ENCODE measurements around the gene CSF2RB.

CSF2RB gene

GRCh38 chr22:36937319-36938027 lies 24.0 kb downstream of the CSF2RB start:
- DNase-seq = no peak

- no peak for DNase-seq
These were observed 24.6 kb downstream of the CSF2RB start for GRCh38 chr22:36938028-36938425.

GRCh38 chr22:36938886-36939285 lies 25.5 kb downstream of the CSF2RB start:
- DNase-seq = no peak

GRCh38 chr22:36940676-36941075 lies 27.2 kb downstream of the CSF2RB start:
- DNase-seq = peak in 1 of 5 donors; percentile 31

GRCh38 chr22:36942556-36942955 lies 29.1 kb downstream of the CSF2RB start:
- no peak for DNase-seq

- no peak for DNase-seq
These were observed 33.2 kb downstream of the CSF2RB start for GRCh38 chr22:36946421-36947158.

GRCh38 chr22:36948273-36949225 lies 35.1 kb downstream of the CSF2RB start:
- no peak for DNase-seq

GRCh38 chr22:36950797-36951590 lies 37.6 kb downstream of the CSF2RB start:
- no peak for DNase-seq

GRCh38 chr22:36951746-36952145 lies 38.3 kb downstream of the CSF2RB start:
- no peak for DNase-seq

- DNase-seq = no peak
These were observed 40.0 kb downstream of the CSF2RB start for GRCh38 chr22:36953239-36954080.

- no peak for DNase-seq
These were observed 41.0 kb downstream of the CSF2RB start for GRCh38 chr22:36954251-36955014.

- DNase-seq = no peak
These were observed 42.3 kb downstream of the CSF2RB start for GRCh38 chr22:36955691-36956090.

GRCh38 chr22:36958366-36958765 lies 44.9 kb downstream of the CSF2RB start:
- DNase-seq = no peak

- DNase-seq = no peak
These were observed 48.2 kb downstream of the CSF2RB start for GRCh38 chr22:36961626-36962025.

- no peak for DNase-seq
These were observed 49.9 kb downstream of the CSF2RB start for GRCh38 chr22:36963302-36963701.

- no peak for DNase-seq
These were observed 50.7 kb downstream of the CSF2RB start for GRCh38 chr22:36964106-36964505.

GRCh38 chr22:36965696-36966095 lies 52.3 kb downstream of the CSF2RB start:
- no peak for DNase-seq

GRCh38 chr22:36966851-36967540 lies 53.6 kb downstream of the CSF2RB start:
- no peak for DNase-seq

- no peak for DNase-seq
These were observed 55.0 kb downstream of the CSF2RB start for GRCh38 chr22:36968249-36968964.
